Activated T-cell treated with anti-CD3 and anti-CD28 coated beads, Interleukin-2, amount 50 U/mL, for 24 hours (primary cell): Measurements from ENCODE around the gene IGSF11.

Experiments
- DNase-seq: peaks from one replicate; pipeline ENCODE4 v3.0.0-alpha.2; 2020
- H3K27ac Mint-ChIP-seq: 2 replicates; pipeline ENCODE4 v1.8.0; 2020; ENCODE audit warnings: mild to moderate bottlenecking, mixed read lengths
- H3K27me3 Mint-ChIP-seq: 2 replicates; pipeline ENCODE4 v1.8.0; 2020; ENCODE audit warnings: mixed read lengths
- H3K36me3 Mint-ChIP-seq: 2 replicates; pipeline ENCODE4 v1.8.0; 2020; ENCODE audit warnings: low read depth, mixed read lengths
- H3K4me1 Mint-ChIP-seq: 2 replicates; pipeline ENCODE4 v1.8.0; 2020; ENCODE audit warnings: low read depth, mixed read lengths
- H3K4me3 Mint-ChIP-seq: 2 replicates; pipeline ENCODE4 v1.8.0; 2020; ENCODE audit warnings: mild to moderate bottlenecking, moderate library complexity, mixed read lengths
- H3K9me3 Mint-ChIP-seq: 2 replicates; pipeline ENCODE4 v1.8.0; 2020; ENCODE audit warnings: mixed read lengths

Gene IGSF11

GRCh38 chr3:119018690-119019463 lies 15.8 kb downstream of the IGSF11 start:
- Mint-ChIP-seq H3K9me3 (no peaks in the 10 kb centered on the region), H3K27ac (no peak overlapping the region), H3K4me3 (no peak overlapping the region), H3K36me3 (no peaks in the 10 kb centered on the region), H3K27me3 (no peaks in the 10 kb centered on the region), H3K4me1 (peaks cover 2% of the 10 kb centered on the region)
- DNase-seq, result no peak

- Mint-ChIP-seq H3K36me3 (no peaks in the 10 kb centered on the region), H3K4me1 (peaks cover 6% of the 10 kb centered on the region), H3K27ac (no peak overlapping the region), H3K4me3 (no peak overlapping the region), H3K27me3 (peaks cover 3% of the 10 kb centered on the region), H3K9me3 (no peaks in the 10 kb centered on the region)
- DNase-seq, result no peak
Measured at GRCh38 chr3:119015942-119016341, 18.7 kb downstream of the IGSF11 start.

- Mint-ChIP-seq H3K9me3 (no peaks in the 10 kb centered on the region), H3K4me1 (peaks cover 4% of the 10 kb centered on the region), H3K27ac (no peak overlapping the region), H3K27me3 (peaks cover 3% of the 10 kb centered on the region), H3K4me3 (no peak overlapping the region), H3K36me3 (no peaks in the 10 kb centered on the region)
- DNase-seq, result no peak
Measured at GRCh38 chr3:119013951-119014350, 20.7 kb downstream of the IGSF11 start.

GRCh38 chr3:119011528-119011927 lies 23.1 kb downstream of the IGSF11 start:
- H3K27ac Mint-ChIP-seq, result no peak overlapping the region
- no peak for DNase-seq
- H3K27me3 Mint-ChIP-seq, result peaks cover 12% of the 10 kb centered on the region
- H3K36me3 Mint-ChIP-seq, result no peaks in the 10 kb centered on the region
- H3K9me3 Mint-ChIP-seq, result peaks cover 5% of the 10 kb centered on the region
- H3K4me3 Mint-ChIP-seq, result no peak overlapping the region
- peaks cover 4% of the 10 kb centered on the region for H3K4me1 Mint-ChIP-seq

GRCh38 chr3:118997190-118997589 lies 37.5 kb downstream of the IGSF11 start:
- Mint-ChIP-seq H3K4me1 (no peaks in the 10 kb centered on the region), H3K36me3 (no peaks in the 10 kb centered on the region), H3K9me3 (no peaks in the 10 kb centered on the region), H3K27me3 (no peaks in the 10 kb centered on the region), H3K27ac (no peak overlapping the region), H3K4me3 (no peak overlapping the region)
- no peak for DNase-seq

GRCh38 chr3:118991775-118992174 lies 42.9 kb downstream of the IGSF11 start:
- H3K27me3 Mint-ChIP-seq, result no peaks in the 10 kb centered on the region
- H3K9me3 Mint-ChIP-seq, result no peaks in the 10 kb centered on the region
- H3K36me3 Mint-ChIP-seq, result no peaks in the 10 kb centered on the region
- no peak for DNase-seq
- H3K4me1 Mint-ChIP-seq, result peaks cover 5% of the 10 kb centered on the region
- H3K4me3 Mint-ChIP-seq, result no peak overlapping the region
- H3K27ac Mint-ChIP-seq, result no peak overlapping the region

- Mint-ChIP-seq H3K4me3 (no peak overlapping the region), H3K27me3 (no peaks in the 10 kb centered on the region), H3K4me1 (peaks cover 5% of the 10 kb centered on the region), H3K9me3 (no peaks in the 10 kb centered on the region), H3K27ac (no peak overlapping the region), H3K36me3 (no peaks in the 10 kb centered on the region)
- DNase-seq, result no peak
Measured at GRCh38 chr3:118990823-118991560, 43.7 kb downstream of the IGSF11 start.

GRCh38 chr3:118988198-118989130 lies 46.2 kb downstream of the IGSF11 start:
- no peaks in the 10 kb centered on the region for H3K27me3 Mint-ChIP-seq
- H3K4me3 Mint-ChIP-seq, result no peak overlapping the region
- H3K4me1 Mint-ChIP-seq, result peaks cover 13% of the 10 kb centered on the region
- H3K27ac Mint-ChIP-seq, result no peak overlapping the region
- H3K9me3 Mint-ChIP-seq, result no peaks in the 10 kb centered on the region
- no peak for DNase-seq
- H3K36me3 Mint-ChIP-seq, result no peaks in the 10 kb centered on the region

GRCh38 chr3:118987477-118987876 lies 47.2 kb downstream of the IGSF11 start:
- Mint-ChIP-seq H3K9me3 (no peaks in the 10 kb centered on the region), H3K27ac (no peak overlapping the region), H3K4me1 (peaks cover 16% of the 10 kb centered on the region), H3K27me3 (no peaks in the 10 kb centered on the region), H3K4me3 (no peak overlapping the region), H3K36me3 (no peaks in the 10 kb centered on the region)
- DNase-seq, result no peak

GRCh38 chr3:118986734-118987133 lies 47.9 kb downstream of the IGSF11 start:
- H3K36me3 Mint-ChIP-seq, result no peaks in the 10 kb centered on the region
- H3K27ac Mint-ChIP-seq, result no peak overlapping the region
- H3K4me1 Mint-ChIP-seq, result peaks cover 16% of the 10 kb centered on the region
- H3K4me3 Mint-ChIP-seq, result no peak overlapping the region
- no peaks in the 10 kb centered on the region for H3K9me3 Mint-ChIP-seq
- no peak for DNase-seq
- H3K27me3 Mint-ChIP-seq, result peaks cover 3% of the 10 kb centered on the region

GRCh38 chr3:118984699-118985098 lies 49.9 kb downstream of the IGSF11 start:
- peaks cover 22% of the 10 kb centered on the region for H3K4me1 Mint-ChIP-seq
- no peak overlapping the region for H3K27ac Mint-ChIP-seq
- peaks cover 3% of the 10 kb centered on the region for H3K27me3 Mint-ChIP-seq
- H3K36me3 Mint-ChIP-seq, result no peaks in the 10 kb centered on the region
- H3K4me3 Mint-ChIP-seq, result no peak overlapping the region
- no peak for DNase-seq
- no peaks in the 10 kb centered on the region for H3K9me3 Mint-ChIP-seq

GRCh38 chr3:118981494-118982134 lies 53.0 kb downstream of the IGSF11 start:
- no peak overlapping the region for H3K27ac Mint-ChIP-seq
- H3K36me3 Mint-ChIP-seq, result no peaks in the 10 kb centered on the region
- peaks cover 19% of the 10 kb centered on the region for H3K4me1 Mint-ChIP-seq
- no peaks in the 10 kb centered on the region for H3K9me3 Mint-ChIP-seq
- no peak overlapping the region for H3K4me3 Mint-ChIP-seq
- no peak for DNase-seq
- H3K27me3 Mint-ChIP-seq, result peaks cover 3% of the 10 kb centered on the region

- Mint-ChIP-seq H3K4me3 (no peak overlapping the region), H3K36me3 (no peaks in the 10 kb centered on the region), H3K9me3 (no peaks in the 10 kb centered on the region), H3K27me3 (peaks cover 3% of the 10 kb centered on the region), H3K4me1 (peaks cover 23% of the 10 kb centered on the region), H3K27ac (no peak overlapping the region)
- no peak for DNase-seq
Measured at GRCh38 chr3:118980832-118981231, 53.8 kb downstream of the IGSF11 start.

GRCh38 chr3:118978393-118978758 lies 56.3 kb downstream of the IGSF11 start:
- DNase-seq, result no peak
- Mint-ChIP-seq H3K4me1 (peaks cover 16% of the 10 kb centered on the region), H3K27me3 (peaks cover 3% of the 10 kb centered on the region), H3K27ac (no peak overlapping the region), H3K36me3 (no peaks in the 10 kb centered on the region), H3K4me3 (no peak overlapping the region), H3K9me3 (no peaks in the 10 kb centered on the region)
